Skin epidermis (tissue), 12 donors: ENCODE measurements around the gene ADAM10.
A peak's percentile ranks its signal among the peaks of the same experiment; 100 is the strongest.

Experiments used
- H3K27ac ChIP-seq, 21 experiments: fragments of 200-600 bp; sonication (generic) in 11 of 21; one replicate each; pipeline ENCODE4 v1.5.0; 2020; ENCODE audit warnings: mild to moderate bottlenecking in 3 of 21, inconsistent platforms in 2 of 21, moderate library complexity in 2 of 21
- H3K4me3 ChIP-seq, 7 experiments: fragments of 200-600 bp; sonication (generic) in 2 of 7; one replicate each; pipeline ENCODE4 v1.5.0; 2020; ENCODE audit warnings: inconsistent platforms in 2 of 7, mild to moderate bottlenecking in 2 of 7, moderate library complexity in 1 of 7

ADAM10 gene

DNA sequence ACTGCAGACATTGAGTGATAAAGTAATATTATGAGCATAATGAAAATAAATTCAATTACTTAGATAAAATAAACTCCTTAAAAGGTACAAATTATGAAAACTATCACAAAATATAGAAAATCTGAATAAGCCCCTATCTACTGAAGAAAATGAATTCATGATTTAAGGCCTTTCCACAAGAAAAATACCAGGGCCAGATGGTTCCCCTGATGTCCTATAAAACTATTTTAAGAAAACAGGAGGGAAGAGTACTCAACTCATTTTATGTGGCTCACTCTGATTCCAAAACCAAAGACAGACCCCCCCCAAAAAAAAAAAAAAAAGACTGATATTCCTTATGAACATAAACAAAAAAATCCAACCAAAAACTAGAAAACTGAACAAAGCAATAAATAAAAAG, 59.9 kb downstream of the ADAM10 start:
- Histone ChIP-seq H3K27ac (no peak overlapping the region), H3K4me3 (no peak overlapping the region)

DNA sequence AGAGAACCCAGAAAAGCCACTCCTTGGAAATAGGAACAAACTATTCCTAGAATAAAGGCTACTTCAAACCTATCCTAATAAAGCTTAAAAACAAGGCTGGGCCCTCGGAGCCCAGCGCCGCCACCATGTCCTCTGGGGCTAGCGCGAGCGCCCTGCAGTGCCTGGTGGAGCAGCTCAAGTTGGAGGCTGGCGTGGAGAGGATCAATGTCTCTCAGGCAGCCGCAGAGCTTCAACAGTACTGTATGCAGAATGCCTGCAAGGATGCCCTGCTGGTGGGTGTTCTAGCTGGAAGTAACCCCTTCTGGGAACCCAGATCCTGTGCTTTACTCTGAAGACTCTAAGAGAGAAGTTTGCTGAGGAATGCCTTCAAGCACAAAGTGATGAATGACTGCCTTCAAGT, 63.2 kb downstream of the ADAM10 start:
- Histone ChIP-seq H3K27ac (no peak overlapping the region), H3K4me3 (no peak overlapping the region)

GRCh38 chr15:58684751-58685150, 64.8 kb downstream of the ADAM10 start:
- no peak overlapping the region for H3K27ac ChIP-seq
- no peak overlapping the region for H3K4me3 ChIP-seq

DNA sequence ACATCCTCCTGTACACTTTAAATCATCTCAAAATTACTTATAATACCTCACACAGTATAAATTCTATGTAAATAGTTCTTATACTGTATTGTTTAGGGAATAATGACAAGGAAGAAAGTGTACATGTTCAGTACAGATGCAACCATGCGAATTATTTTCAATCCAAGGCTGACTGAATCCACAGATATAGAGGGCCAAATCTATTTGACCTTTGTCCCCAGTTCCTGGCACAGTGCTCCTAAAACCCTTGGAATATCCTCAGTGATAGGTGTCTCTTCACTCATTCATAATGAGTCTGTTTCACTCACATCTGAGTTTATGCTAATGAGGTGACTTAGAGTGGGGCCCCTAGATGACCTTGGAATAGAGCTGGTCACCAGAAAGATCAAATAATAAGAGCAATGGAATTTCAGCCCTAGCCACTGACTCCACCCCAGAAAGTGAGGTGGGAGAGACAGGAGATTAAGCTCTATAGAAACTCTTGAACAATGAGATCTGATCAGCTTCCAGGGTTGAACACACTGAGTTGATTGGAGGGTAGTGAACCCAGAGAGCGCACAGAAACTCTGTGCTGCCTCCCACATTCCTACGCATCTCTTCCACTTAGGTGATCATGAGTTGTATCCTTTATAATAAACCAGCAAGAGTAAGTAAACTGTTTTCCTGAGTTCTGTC, 65.3 kb downstream of the ADAM10 start:
- Histone ChIP-seq H3K27ac (no peak overlapping the region), H3K4me3 (no peak overlapping the region)

DNA sequence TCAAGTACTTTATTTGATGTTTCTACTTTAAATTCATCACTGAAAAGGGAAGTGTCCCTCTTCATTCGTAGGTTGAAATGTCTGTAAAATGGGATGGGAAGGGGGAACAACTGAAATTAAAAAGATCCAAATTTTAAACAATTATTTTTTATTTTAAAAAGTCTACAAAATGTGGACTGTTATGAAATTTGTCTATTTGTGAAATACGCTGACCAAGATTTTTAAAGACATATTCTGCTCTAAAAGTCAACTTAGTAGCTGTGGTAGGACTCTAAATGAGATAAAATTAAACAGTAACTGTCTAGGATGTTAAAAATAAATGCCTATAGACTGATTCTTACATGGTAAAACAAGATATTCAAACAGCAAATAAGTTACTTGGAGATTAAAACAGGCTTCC, 67.3 kb downstream of the ADAM10 start:
- Histone ChIP-seq H3K4me3 (no peak overlapping the region), H3K27ac (no peak overlapping the region)

- Histone ChIP-seq H3K4me3 (no peak overlapping the region), H3K27ac (no peak overlapping the region)
These were observed 70.8 kb downstream of the ADAM10 start for GRCh38 chr15:58678683-58679082.

- H3K27ac ChIP-seq, result peak overlapping the region in 1 of 21 experiments; percentile 7
- H3K4me3 ChIP-seq, result no peak overlapping the region
These were observed 72.1 kb downstream of the ADAM10 start for GRCh38 chr15:58677426-58677825.

DNA sequence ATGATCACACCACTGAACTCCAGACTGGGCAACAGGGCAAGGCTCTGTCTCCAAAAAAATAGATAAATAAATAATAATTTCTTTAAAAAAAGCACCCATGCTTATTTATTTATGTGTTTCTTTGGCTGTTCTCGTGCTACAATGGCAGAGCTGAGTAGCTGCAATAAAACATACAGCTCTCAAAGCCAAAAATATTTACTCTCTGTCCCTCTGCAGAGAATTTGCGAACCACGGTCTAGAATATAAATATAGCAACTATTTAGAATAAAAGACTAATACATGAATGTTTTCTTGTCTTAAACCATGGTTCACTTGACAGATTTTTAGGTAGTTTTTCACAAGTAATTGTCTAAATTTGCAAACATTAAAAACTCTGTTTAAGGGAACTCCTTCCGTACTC, 72.7 kb downstream of the ADAM10 start:
- H3K27ac ChIP-seq, result no peak overlapping the region

DNA sequence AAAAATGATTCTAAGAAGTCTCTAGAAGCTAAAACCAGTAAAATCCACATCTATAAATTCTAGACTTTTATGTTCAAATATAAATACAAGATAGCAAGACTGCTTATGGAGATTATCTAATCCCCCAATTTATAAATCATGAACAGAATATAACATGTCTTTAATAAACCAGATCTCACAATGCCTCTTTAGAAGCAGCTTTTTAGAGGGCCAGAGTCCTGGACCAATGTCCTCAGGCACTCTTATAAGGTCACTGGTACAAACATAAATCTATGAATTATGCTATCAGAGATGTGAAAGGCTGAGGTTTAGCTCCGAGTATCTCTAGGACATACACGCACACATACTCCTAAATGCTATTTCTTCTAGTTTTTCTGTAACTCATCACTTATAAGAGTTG, 78.3 kb downstream of the ADAM10 start:
- H3K27ac ChIP-seq, result no peak overlapping the region
- no peak overlapping the region for H3K4me3 ChIP-seq

More for the DNA sequence above, 72.7 kb downstream of the ADAM10 start:
- no peak overlapping the region for H3K4me3 ChIP-seq

GRCh38 chr15:58669108-58669507, 80.4 kb downstream of the ADAM10 start:
- Histone ChIP-seq H3K27ac (no peak overlapping the region), H3K4me3 (no peak overlapping the region)

- Histone ChIP-seq H3K27ac (no peak overlapping the region), H3K4me3 (no peak overlapping the region)
These were observed 82.5 kb downstream of the ADAM10 start for GRCh38 chr15:58666957-58667356.

- Histone ChIP-seq H3K4me3 (no peak overlapping the region), H3K27ac (no peak overlapping the region)
These were observed 83.8 kb downstream of the ADAM10 start for GRCh38 chr15:58665672-58666071.

DNA sequence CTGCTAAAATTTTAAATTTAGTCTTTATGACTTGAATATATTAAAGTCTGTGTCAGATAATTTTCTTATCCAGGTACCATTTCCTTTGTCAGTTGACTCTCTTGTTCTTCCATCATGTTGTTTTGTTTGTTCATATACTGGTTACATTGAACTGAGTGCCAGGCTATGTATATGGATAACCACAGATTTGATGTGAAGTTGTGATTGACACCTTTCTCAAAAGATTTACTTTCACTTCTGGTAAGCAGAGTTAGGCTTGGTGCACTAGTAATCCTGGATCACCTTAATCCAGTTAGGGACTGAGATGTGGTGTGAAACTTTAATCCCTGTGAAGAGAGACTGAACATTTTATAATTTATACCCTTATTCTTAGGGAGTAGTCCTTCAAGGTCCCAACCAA, 99.4 kb downstream of the ADAM10 start:
- H3K27ac ChIP-seq, result no peak overlapping the region
- H3K4me3 ChIP-seq, result no peak overlapping the region

GRCh38 chr15:58649175-58649574, 100.3 kb downstream of the ADAM10 start:
- Histone ChIP-seq H3K4me3 (no peak overlapping the region), H3K27ac (no peak overlapping the region)

DNA sequence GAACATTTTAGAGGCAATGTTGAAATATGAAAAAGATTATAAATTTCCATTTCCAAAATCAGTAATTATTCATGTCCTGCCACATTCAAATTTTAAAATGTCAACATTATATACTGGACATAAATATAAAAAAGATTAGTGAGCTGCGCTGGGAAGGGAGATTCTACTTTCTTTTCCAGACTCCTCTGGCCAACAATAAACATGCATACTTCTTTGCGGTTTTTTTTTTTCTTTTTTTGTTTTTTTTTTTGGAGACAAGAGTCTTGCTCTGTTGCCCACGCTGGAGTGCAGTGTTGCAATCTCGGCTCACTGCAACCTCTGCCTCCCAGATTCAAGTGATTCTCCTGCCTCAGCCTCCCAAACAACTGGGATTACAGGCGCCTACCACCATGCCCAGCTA, 105.5 kb downstream of the ADAM10 start:
- H3K27ac ChIP-seq, result no peak overlapping the region

GRCh38 chr15:58641660-58642059, 107.8 kb downstream of the ADAM10 start:
- no peak overlapping the region for H3K27ac ChIP-seq

More for the DNA sequence above, 105.5 kb downstream of the ADAM10 start:
- H3K4me3 ChIP-seq, result no peak overlapping the region

GRCh38 chr15:58639992-58640391, 109.5 kb downstream of the ADAM10 start:
- no peak overlapping the region for H3K4me3 ChIP-seq
- no peak overlapping the region for H3K27ac ChIP-seq

More at GRCh38 chr15:58641660-58642059, 107.8 kb downstream of the ADAM10 start:
- no peak overlapping the region for H3K4me3 ChIP-seq

GRCh38 chr15:58639002-58639756, 110.3 kb downstream of the ADAM10 start:
- Histone ChIP-seq H3K4me3 (no peak overlapping the region), H3K27ac (no peak overlapping the region)

DNA sequence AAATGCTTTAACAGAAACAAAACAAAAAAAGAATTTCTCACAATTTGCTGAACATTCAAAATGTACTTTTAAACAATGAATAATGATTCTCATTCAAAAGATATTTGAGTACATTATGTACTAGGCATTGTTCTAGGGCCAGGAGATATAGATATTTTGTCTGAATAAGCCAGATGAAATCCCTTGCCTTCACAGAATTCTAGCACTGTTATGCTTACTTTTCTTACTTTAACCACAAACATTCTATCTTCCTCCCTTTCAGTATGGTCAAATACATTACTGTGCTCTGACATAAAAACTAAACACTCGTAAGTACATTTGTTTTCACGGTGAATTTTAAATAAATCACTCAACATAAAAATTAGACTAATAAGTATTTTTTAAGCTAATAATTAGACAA, 116.7 kb downstream of the ADAM10 start:
- H3K4me3 ChIP-seq, result no peak overlapping the region
- H3K27ac ChIP-seq, result no peak overlapping the region

GRCh38 chr15:58631319-58631718, 118.2 kb downstream of the ADAM10 start:
- H3K27ac ChIP-seq, result no peak overlapping the region
- no peak overlapping the region for H3K4me3 ChIP-seq

DNA sequence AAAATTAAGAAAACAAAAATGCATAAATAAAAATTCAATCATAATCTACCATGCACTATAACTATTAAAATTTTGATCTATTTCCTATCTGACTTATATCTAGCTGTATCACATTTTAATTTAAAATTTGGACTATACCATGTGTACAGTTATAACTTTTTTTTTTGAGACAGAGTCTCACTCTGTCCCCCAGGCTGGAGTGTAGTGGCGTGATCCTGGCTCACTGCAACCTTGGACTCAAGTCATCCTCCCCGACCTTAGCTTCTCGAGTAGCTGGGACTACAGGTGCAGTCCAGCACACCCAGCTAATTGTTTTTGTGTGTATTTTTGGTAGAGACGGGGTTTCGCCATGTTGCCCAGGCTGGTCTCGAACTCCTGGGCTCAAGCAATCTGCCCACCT, 119.9 kb downstream of the ADAM10 start:
- Histone ChIP-seq H3K27ac (peak overlapping the region in 3 of 21 experiments; percentile 82 to 94 (median 83)), H3K4me3 (no peak overlapping the region)
